ENCODE results near the gene HES6. TPM values are rescaled to one million over a fixed set of nuclear protein-coding genes. Genes with fewer than 3 reads are reported as not detected.
A peak's percentile ranks its signal among the peaks of the same experiment; 100 is the strongest.

The HES6 gene
- total and polyA plus RNA-seq, 7 donors = 4.1 to 54.5 (median 13.1) TPM

- intact Hi-C loops (cut with DNase I) = no loop called here
- WGBS, 3 donors = 0 to 1% (median 1%) methylated on average over 22 to 43 of the region's 43 CpGs
- no peak for ATAC-seq
Measured at GRCh38 chr2:238239543-238239862, 335 bp downstream of the HES6 start.

GRCh38 chr2:238238766-238239542 is 884 bp downstream of the HES6 start:
- peaks cover 32% of the 10 kb centered on the region for H3K4me1 ChIP-seq
- no peak for ATAC-seq
- 19 to 30% (median 25%) methylated on average over 51 to 75 of the region's 75 CpGs for WGBS, 3 donors
- peaks cover 0 to 2% (median 0%) of the 10 kb centered on the region in 3 donors for H3K27me3 ChIP-seq (ENCODE audit: insufficient read depth in 3 of 3, low read length in 2 of 3)
- H3K9me3 ChIP-seq = no peaks in the 10 kb centered on the region
- peak; percentile 44 to 66 for DNase-seq
- no peak for TF ChIP-seq CTCF (IDR thresholded peaks at IDR 0.05)
- intact Hi-C loops (cut with DNase I) = no loop called here
- H3K36me3 ChIP-seq (ENCODE audit: insufficient read depth in 1 of 2, low read depth in 1 of 2) = no peaks in the 10 kb centered on the region
- H3K27ac ChIP-seq = no peak overlapping the region
- H3K4me3 ChIP-seq = peak overlapping the region; percentile 69

More at GRCh38 chr2:238239543-238239862, 335 bp downstream of the HES6 start:
- DNase-seq = no peak
- no peaks in the 10 kb centered on the region for H3K36me3 ChIP-seq (ENCODE audit: insufficient read depth in 1 of 2, low read depth in 1 of 2)
- peak overlapping the region; percentile 69 for H3K4me3 ChIP-seq
- peaks cover 32% of the 10 kb centered on the region for H3K4me1 ChIP-seq
- H3K27me3 ChIP-seq (ENCODE audit: insufficient read depth in 3 of 3, low read length in 2 of 3) = peaks cover 0 to 2% (median 0%) of the 10 kb centered on the region in 3 donors
- peak overlapping the region; percentile 82 for H3K27ac ChIP-seq
- H3K9me3 ChIP-seq = no peaks in the 10 kb centered on the region
- TF ChIP-seq CTCF (IDR thresholded peaks at IDR 0.05) = no peak

GRCh38 chr2:238238311-238238765 is 1.5 kb downstream of the HES6 start:
- H3K36me3 ChIP-seq (ENCODE audit: insufficient read depth in 1 of 2, low read depth in 1 of 2) = no peaks in the 10 kb centered on the region
- TF ChIP-seq CTCF (IDR thresholded peaks at IDR 0.05) = no peak
- WGBS, 3 donors = 84 to 91% (median 86%) methylated on average over 4 to 5 of the region's 5 CpGs
- peaks cover 0 to 2% (median 0%) of the 10 kb centered on the region in 3 donors for H3K27me3 ChIP-seq (ENCODE audit: insufficient read depth in 3 of 3, low read length in 2 of 3)
- peak in 1 of 2 donors; percentile 44 for DNase-seq
- intact Hi-C loops (cut with DNase I) = no loop called here
- H3K9me3 ChIP-seq = no peaks in the 10 kb centered on the region
- peaks cover 30% of the 10 kb centered on the region for H3K4me1 ChIP-seq
- no peak for ATAC-seq
- no peak overlapping the region for H3K4me3 ChIP-seq
- H3K27ac ChIP-seq = no peak overlapping the region

- DNase-seq (no peak), ATAC-seq (no peak)
- Histone ChIP-seq H3K27me3 (ENCODE audit: insufficient read depth in 3 of 3, low read length in 2 of 3) (peaks cover 0 to 2% (median 0%) of the 10 kb centered on the region in 3 donors), H3K9me3 (no peaks in the 10 kb centered on the region), H3K36me3 (ENCODE audit: insufficient read depth in 1 of 2, low read depth in 1 of 2) (no peaks in the 10 kb centered on the region), H3K4me1 (peaks cover 23% of the 10 kb centered on the region), H3K27ac (no peak overlapping the region), H3K4me3 (no peak overlapping the region)
- WGBS, 3 donors = 89 to 93% (median 89%) methylated on average over 11 of the region's 11 CpGs
- TF ChIP-seq CTCF (IDR thresholded peaks at IDR 0.05) = no peak
- intact Hi-C loops (cut with DNase I) = no loop called here
Measured at GRCh38 chr2:238237431-238238135, 2.3 kb downstream of the HES6 start.
